ENCODE data around the gene GAPDH. TPM values are rescaled to one million over a fixed set of nuclear protein-coding genes. Genes with fewer than 3 reads are reported as not detected.
"Not testable (repeated sequence)": the region's sequence is repeated elsewhere in the genome, so short reads cannot be mapped to it uniquely, and the experiment has no call there.

Gene GAPDH
- total and polyA plus RNA-seq, 8 donors: 1,126 to 2,070 (median 1,660) TPM

DNA sequence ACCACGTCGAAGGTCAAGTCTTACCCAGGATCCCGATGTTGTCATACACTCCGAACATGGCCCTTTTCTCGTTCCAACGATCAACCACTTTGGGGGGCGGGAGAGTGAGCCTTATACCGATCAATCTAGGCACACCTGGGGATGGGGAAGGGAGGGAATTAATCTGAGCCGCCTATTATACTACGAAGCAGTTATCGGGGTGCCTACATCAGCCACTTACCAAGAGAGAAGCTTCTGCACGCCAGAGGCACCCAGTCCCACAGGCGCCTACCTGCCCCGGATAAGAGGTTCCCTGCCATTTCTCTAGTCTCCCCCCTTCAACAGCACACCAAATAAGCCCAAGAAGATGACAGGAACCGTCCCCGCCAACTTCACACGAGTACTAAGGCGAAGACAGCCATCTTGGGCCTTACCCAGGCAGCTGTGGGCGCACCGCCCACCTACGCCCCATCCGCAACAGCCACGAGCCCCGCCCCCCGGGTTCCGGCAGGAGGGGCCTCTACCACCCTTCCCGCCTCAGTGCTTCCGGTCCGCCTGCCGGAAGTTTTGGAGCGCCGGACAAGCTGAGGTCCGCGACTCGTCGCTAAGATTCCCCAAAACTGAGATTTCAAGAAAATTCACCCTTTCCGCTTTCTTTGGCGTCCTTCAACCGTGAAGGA is 41.4 kb upstream of the GAPDH start, which contains the start of gene MRPL51:
Gene MRPL51, minus strand, starts transcription at position 425 of the 659 bp plus-strand sequence. Its CDS starts 126 bp downstream, at position 299.
- ATAC-seq (peak; percentile 97), DNase-seq (peak; percentile 95 to 99 (median 98))
- H3K36me3 ChIP-seq: peaks cover 0 to 20% of the 10 kb centered on the region in 2 donors
- peak within 1 kb of the TSS; percentile 61 to 68 for H3K4me3 ChIP-seq
- peak within 1 kb of the TSS; percentile 95 for H3K27ac ChIP-seq
- intact Hi-C loops (cut with DNase I): no loop called here
- TF ChIP-seq, protein P1, sequence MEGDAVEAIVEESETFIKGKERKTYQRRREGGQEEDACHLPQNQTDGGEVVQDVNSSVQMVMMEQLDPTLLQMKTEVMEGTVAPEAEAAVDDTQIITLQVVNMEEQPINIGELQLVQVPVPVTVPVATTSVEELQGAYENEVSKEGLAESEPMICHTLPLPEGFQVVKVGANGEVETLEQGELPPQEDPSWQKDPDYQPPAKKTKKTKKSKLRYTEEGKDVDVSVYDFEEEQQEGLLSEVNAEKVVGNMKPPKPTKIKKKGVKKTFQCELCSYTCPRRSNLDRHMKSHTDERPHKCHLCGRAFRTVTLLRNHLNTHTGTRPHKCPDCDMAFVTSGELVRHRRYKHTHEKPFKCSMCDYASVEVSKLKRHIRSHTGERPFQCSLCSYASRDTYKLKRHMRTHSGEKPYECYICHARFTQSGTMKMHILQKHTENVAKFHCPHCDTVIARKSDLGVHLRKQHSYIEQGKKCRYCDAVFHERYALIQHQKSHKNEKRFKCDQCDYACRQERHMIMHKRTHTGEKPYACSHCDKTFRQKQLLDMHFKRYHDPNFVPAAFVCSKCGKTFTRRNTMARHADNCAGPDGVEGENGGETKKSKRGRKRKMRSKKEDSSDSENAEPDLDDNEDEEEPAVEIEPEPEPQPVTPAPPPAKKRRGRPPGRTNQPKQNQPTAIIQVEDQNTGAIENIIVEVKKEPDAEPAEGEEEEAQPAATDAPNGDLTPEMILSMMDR (IDR thresholded peaks at IDR 0.05): no peak
- H3K27me3 ChIP-seq: no peaks in the 10 kb centered on the region
- H3K9me3 ChIP-seq: no peaks in the 10 kb centered on the region
- H3K4me1 ChIP-seq: peaks cover 10 to 29% of the 10 kb centered on the region in 2 donors

DNA sequence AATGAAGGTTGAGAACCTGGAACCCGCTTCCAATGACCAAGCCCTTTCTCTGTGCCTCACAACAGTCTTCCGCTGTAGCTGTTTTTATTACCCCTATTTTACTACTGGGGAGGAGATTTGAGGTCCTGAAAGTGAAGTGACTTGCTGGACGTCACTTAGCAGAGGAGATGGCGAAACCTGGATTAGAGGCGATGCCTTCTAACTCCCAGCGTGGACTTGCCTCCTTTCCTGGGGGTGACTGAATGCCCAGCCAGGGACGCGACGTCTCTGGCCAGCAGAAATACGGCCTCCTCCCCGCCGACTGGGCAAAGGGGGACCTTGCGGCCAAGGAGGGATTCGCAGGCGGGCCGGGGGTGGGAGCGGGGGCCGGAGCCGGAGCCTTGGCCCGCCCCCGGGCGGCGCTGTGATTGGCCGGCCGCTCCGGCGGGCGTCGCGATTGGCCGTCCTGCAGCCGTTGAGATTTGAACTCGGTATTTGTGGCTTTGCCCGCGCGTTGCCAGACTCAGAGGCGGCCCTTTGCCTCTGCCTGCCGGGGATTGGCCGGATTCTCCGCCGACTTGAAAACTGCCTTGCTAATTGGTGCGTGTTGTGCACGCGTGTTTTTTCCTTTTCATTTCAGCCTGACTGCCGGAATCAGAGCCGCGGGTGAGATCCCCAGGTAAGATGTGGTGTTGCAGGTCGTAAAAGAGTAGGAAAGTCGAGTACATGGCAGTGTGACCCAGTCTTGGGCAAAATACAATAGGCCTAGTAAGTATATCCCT is 40.6 kb upstream of the GAPDH start, which contains the start of gene NCAPD2:
Gene NCAPD2, plus strand, starts transcription at position 606 of the 761 bp plus-strand sequence. CDS start 997 bp downstream, outside the sequence.
- H3K9me3 ChIP-seq: no peaks in the 10 kb centered on the region
- H3K4me3 ChIP-seq: peak within 1 kb of the TSS; percentile 61 to 68
- H3K27me3 ChIP-seq: no peaks in the 10 kb centered on the region
- peaks cover 0 to 22% of the 10 kb centered on the region in 2 donors for H3K36me3 ChIP-seq
- H3K27ac ChIP-seq: peak within 1 kb of the TSS; percentile 95
- intact Hi-C loops (cut with DNase I): no loop called here
- peaks cover 10 to 29% of the 10 kb centered on the region in 2 donors for H3K4me1 ChIP-seq
- DNase-seq: peak; percentile 92 to 96 (median 96)
- TF ChIP-seq, protein P1 (IDR thresholded peaks at IDR 0.05): peak in 1 of 2 donors; percentile 70
- ATAC-seq: peak; percentile 97

DNA sequence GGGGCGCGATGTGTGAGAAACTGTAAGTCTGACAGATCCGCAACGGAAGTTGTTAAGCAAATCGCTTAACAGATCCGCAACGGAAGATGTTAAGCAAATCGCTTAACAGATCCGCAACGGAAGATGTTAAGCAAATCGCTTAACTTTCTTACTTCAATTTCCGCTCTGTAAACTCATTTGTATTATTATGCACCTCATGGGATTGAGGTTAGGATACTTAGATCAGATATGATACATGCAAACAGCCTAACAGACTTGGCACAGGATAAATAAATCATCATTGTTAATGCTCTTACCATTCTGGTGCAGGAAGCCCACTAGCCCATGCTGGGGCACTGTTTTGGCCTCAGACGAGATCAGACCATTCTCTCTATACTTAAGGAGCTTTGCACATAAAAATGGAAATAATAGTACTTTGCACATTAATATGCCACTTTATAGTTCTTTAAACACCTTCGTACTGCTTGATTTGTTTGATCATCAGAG is 40.0 kb upstream of the GAPDH start:
- intact Hi-C loops (cut with DNase I): no loop called here
- Histone ChIP-seq H3K36me3 (peaks cover 0 to 28% of the 10 kb centered on the region in 2 donors), H3K27me3 (no peaks in the 10 kb centered on the region), H3K9me3 (no peaks in the 10 kb centered on the region), H3K4me3 (peak overlapping the region; percentile 61 to 68), H3K27ac (peak overlapping the region in 1 of 2 donors; percentile 95), H3K4me1 (peaks cover 10 to 29% of the 10 kb centered on the region in 2 donors)
- peak in 1 of 4 donors; percentile 3 for DNase-seq
- peak; percentile 3 for ATAC-seq
- TF ChIP-seq, protein P1 (IDR thresholded peaks at IDR 0.05): no peak

DNA sequence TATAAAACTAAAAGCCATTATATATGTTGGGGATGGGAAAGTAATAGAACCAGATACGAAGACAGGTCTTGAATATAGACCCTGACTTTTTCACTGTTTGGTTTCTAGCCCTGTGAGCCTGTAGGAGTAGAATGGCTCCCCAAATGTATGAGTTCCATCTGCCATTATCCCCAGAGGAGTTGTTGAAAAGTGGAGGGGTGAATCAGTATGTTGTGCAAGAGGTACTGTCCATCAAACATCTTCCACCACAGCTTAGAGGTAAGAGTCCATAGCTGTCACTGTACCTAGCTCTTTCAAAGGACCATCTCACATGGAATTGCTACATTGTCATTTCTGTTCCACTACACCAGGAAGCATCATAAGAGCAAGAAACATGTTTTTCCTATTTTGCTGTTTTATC is 39.3 kb upstream of the GAPDH start:
- TF ChIP-seq, protein P1 (IDR thresholded peaks at IDR 0.05): no peak
- ATAC-seq (no peak), DNase-seq (no peak)
- Histone ChIP-seq H3K4me1 (peaks cover 10 to 29% of the 10 kb centered on the region in 2 donors), H3K9me3 (no peaks in the 10 kb centered on the region), H3K36me3 (peaks cover 0 to 35% of the 10 kb centered on the region in 2 donors), H3K4me3 (peak overlapping the region in 1 of 2 donors; percentile 68), H3K27me3 (no peaks in the 10 kb centered on the region), H3K27ac (peak overlapping the region in 1 of 2 donors; percentile 95)
- intact Hi-C loops (cut with DNase I): no loop called here

DNA sequence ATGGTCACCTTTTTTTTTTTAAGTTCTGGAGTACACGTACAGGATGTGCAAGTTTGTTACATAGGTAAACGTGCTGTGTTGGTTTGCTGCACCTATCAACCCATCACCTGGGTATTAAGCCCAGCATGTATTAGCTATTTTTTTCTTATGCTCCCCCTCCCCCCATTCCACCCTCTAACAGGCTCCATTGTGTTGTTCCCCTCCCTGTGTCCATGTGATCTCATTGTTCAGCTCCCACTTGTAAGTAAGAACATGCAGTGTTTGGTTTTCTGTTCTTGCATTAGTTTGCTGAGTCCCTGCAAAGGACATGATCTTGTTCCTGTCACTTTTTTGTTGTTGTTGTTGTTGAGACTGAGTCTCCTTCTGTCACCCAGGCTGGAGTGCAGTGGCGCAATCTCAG is 37.0 kb upstream of the GAPDH start:
- H3K27me3 ChIP-seq; H3K27ac ChIP-seq; H3K9me3 ChIP-seq; H3K4me3 ChIP-seq; ATAC-seq; DNase-seq; intact Hi-C loops (cut with DNase I): not testable (repeated sequence)
- peaks cover 10 to 24% of the 10 kb centered on the region in 2 donors for H3K4me1 ChIP-seq
- peaks cover 0 to 25% of the 10 kb centered on the region in 2 donors for H3K36me3 ChIP-seq

Data from left lung (tissue), 10 donors.